GM12878 (cell line): ENCODE data around the gene QSOX2.

Experiments
- CEBPB ChIP-seq, 2 experiments: fragments of 150-350 bp in 1 of 2; IDR thresholded peaks; 2 replicates each; pipeline ENCODE4 v1.6.1; 2012 to 2014; ENCODE audit warnings: low read depth in 2 of 2, low read length in 2 of 2, borderline replicate concordance in 1 of 2, inconsistent platforms in 1 of 2
- EP300 ChIP-seq, 2 experiments: fragments of 150-350 bp in 1 of 2; IDR thresholded peaks; 2 replicates each; pipeline ENCODE4 v1.6.1; 2011 to 2012; ENCODE audit warnings: low read depth in 2 of 2, low read length in 2 of 2, borderline replicate concordance in 1 of 2, improper control_type of control experiment in 1 of 2, inconsistent platforms in 1 of 2; ENCODE audit not compliant: control insufficient read depth in 1 of 2
- EZH2 ChIP-seq: IDR thresholded peaks from 2 replicates; pipeline ENCODE4 v1.6.1; 2012; ENCODE audit warnings: low read depth, mild to moderate bottlenecking, control low read depth, inconsistent platforms, low read length, borderline replicate concordance; ENCODE audit not compliant: control insufficient read depth
- IRF3 ChIP-seq: fragments of 450-650 bp; IDR thresholded peaks from 2 replicates; pipeline ENCODE4 v1.6.1; 2014; ENCODE audit warnings: mild to moderate bottlenecking
- RAD21 ChIP-seq: IDR thresholded peaks from 2 replicates; pipeline ENCODE4 v1.6.1; 2011; ENCODE audit warnings: mild to moderate bottlenecking, low read depth, low read length, moderate library complexity; ENCODE audit not compliant: insufficient read depth
- RFX5 ChIP-seq: IDR thresholded peaks from 2 replicates; pipeline ENCODE4 v1.6.1; 2011; ENCODE audit warnings: low read depth, low read length, improper control_type of control experiment
- ZNF592 ChIP-seq: fragments of 450-650 bp; IDR thresholded peaks from 2 replicates; pipeline ENCODE4 v1.6.1; 2017; ENCODE audit warnings: mild to moderate bottlenecking, moderate library complexity
- ZNF687 ChIP-seq: fragments of 450-650 bp; IDR thresholded peaks from 2 replicates; pipeline ENCODE4 v1.6.1; 2017; ENCODE audit warnings: mild to moderate bottlenecking, moderate library complexity
- TF ChIP-seq, protein P1 (sequence below), 3 experiments: IDR thresholded peaks in 2 of 3; conservative IDR thresholded peaks in 1 of 3; 2 replicates each; pipeline ENCODE4 v1.5.1; 2011; ENCODE audit warnings: low read depth in 3 of 3, low read length in 3 of 3, mild to moderate bottlenecking in 3 of 3, control low read depth in 2 of 3, moderate library complexity in 2 of 3, inconsistent platforms in 1 of 3, mixed read lengths in 1 of 3; ENCODE audit not compliant: control insufficient read depth in 2 of 3, insufficient read depth in 1 of 3; ENCODE audit errors: extremely low read depth in 1 of 3

DNA sequence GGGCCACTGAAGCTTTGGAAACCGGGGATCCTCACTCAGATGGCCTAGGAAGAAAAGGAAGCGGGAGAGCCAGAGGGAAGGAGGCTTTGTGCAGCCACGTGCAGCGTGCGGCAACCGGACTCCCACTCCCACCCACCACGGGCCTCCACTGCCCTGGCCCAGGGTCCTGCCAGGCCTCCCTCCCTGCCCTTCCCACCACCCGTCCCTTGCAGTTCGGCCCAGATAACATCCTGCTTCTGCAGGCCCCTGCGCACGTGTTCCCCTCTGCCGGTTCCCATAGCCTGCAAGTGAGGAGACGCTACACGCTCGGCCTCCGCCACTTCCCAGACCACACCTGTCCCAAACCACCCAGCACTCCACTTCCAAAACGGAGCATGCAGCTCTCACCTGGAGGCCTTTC, 36.4 kb downstream of the QSOX2 start:
- TF ChIP-seq, protein P1, sequence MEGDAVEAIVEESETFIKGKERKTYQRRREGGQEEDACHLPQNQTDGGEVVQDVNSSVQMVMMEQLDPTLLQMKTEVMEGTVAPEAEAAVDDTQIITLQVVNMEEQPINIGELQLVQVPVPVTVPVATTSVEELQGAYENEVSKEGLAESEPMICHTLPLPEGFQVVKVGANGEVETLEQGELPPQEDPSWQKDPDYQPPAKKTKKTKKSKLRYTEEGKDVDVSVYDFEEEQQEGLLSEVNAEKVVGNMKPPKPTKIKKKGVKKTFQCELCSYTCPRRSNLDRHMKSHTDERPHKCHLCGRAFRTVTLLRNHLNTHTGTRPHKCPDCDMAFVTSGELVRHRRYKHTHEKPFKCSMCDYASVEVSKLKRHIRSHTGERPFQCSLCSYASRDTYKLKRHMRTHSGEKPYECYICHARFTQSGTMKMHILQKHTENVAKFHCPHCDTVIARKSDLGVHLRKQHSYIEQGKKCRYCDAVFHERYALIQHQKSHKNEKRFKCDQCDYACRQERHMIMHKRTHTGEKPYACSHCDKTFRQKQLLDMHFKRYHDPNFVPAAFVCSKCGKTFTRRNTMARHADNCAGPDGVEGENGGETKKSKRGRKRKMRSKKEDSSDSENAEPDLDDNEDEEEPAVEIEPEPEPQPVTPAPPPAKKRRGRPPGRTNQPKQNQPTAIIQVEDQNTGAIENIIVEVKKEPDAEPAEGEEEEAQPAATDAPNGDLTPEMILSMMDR (IDR thresholded peaks at IDR 0.05 in 2 of 3, conservative IDR thresholded peaks at IDR 0.05 in 1 of 3; ENCODE audit: control insufficient read depth in 2 of 3, extremely low read depth in 1 of 3, insufficient read depth in 1 of 3, low read depth in 3 of 3, low read length in 3 of 3): no peak
- TF ChIP-seq IRF3 (no peak), EP300 (IDR thresholded peaks at IDR 0.05; ENCODE audit: borderline replicate concordance in 1 of 2, control insufficient read depth in 1 of 2, low read depth in 2 of 2, low read length in 2 of 2) (no peak), RFX5 (no peak), ZNF592 (no peak), RAD21 (no peak), CEBPB (IDR thresholded peaks at IDR 0.05; ENCODE audit: borderline replicate concordance in 1 of 2, low read depth in 2 of 2, low read length in 2 of 2) (no peak), ZNF687 (no peak), EZH2 (no peak)
